HEK293 (cell line): ENCODE measurements around the gene SLITRK3.

ENCODE experiments used
- CTCF ChIP-seq: fragments of 450-650 bp; formaldehyde crosslinking; IDR thresholded peaks from 2 replicates; pipeline ENCODE4 v1.5.1; 2016; ENCODE audit warnings: missing biosample characterization, missing genetic modification characterization
- KLF16 ChIP-seq: fragments of 450-650 bp; formaldehyde crosslinking; IDR thresholded peaks from 2 replicates; pipeline ENCODE4 v1.5.1; 2017; ENCODE audit warnings: missing biosample characterization, missing genetic modification characterization
- ZBTB21 ChIP-seq: fragments of 450-650 bp; formaldehyde crosslinking; IDR thresholded peaks from 2 replicates; pipeline ENCODE4 v1.5.1; 2017; ENCODE audit warnings: missing biosample characterization, missing genetic modification characterization
- ZNF133 ChIP-seq: fragments of 450-650 bp; formaldehyde crosslinking; IDR thresholded peaks from 2 replicates; pipeline ENCODE4 v1.5.1; 2016; ENCODE audit warnings: missing biosample characterization, missing genetic modification characterization
- ZNF510 ChIP-seq: fragments of 450-650 bp; formaldehyde crosslinking; IDR thresholded peaks from 2 replicates; pipeline ENCODE4 v1.5.1; 2018; ENCODE audit warnings: mild to moderate bottlenecking, missing genetic modification characterization, missing biosample characterization; ENCODE audit not compliant: insufficient replicate concordance
- ZNF580 ChIP-seq: fragments of 450-650 bp; formaldehyde crosslinking; IDR thresholded peaks from 2 replicates; pipeline ENCODE4 v1.5.1; 2016; ENCODE audit warnings: missing biosample characterization, missing genetic modification characterization
- ZNF837 ChIP-seq: fragments of 450-650 bp; formaldehyde crosslinking; IDR thresholded peaks from 2 replicates; pipeline ENCODE4 v1.5.1; 2016; ENCODE audit warnings: missing biosample characterization, missing genetic modification characterization

GRCh38 chr3:165233501-165234195 is 37.5 kb upstream of the SLITRK3 start:
- TF ChIP-seq ZNF837 (tag by site-specific recombination) = no peak
- no peak for TF ChIP-seq CTCF (tag by site-specific recombination)
- TF ChIP-seq KLF16 (tag by site-specific recombination) = no peak
- TF ChIP-seq ZNF133 = no peak
- no peak for TF ChIP-seq ZNF580
- no peak for TF ChIP-seq ZNF510
- no peak for TF ChIP-seq ZBTB21 (tag by site-specific recombination)
